ENCODE results near the gene BCL7C. TPM values are rescaled to one million over a fixed set of nuclear protein-coding genes. Genes with fewer than 3 reads are reported as not detected.

The BCL7C gene
- 25.8 to 42.7 TPM (median 40.6 TPM) in 5 replicates for total RNA-seq (2022; extraction: Qiagen RNA extraction)

GRCh38 chr16:30893744-30894539 lies at the start of gene BCL7C:
Gene BCL7C (minus strand): TSS chr16:30894077. CDS start chr16:30893944, 133 bp downstream.

GRCh38 chr16:30923554-30924075 lies 29.7 kb upstream of the BCL7C start, which contains the start of gene FBXL19:
Gene FBXL19 (plus strand): TSS chr16:30923572. CDS start chr16:30925755, 2,183 bp downstream.

GRCh38 chr16:30896261-30896888 lies 2.5 kb upstream of the BCL7C start, which contains the start of gene CTF1:
Gene CTF1 (plus strand): TSS chr16:30896614. CDS start chr16:30896644, 30 bp downstream.

Other genes starting within 250 kb of the BCL7C start
- gene PRR14, start 243.1 kb downstream of the BCL7C start, total RNA-seq (2022; extraction: Qiagen RNA extraction), result 20.1 to 25.5 TPM (median 22.5 TPM) in 5 replicates
- 29.6 to 43.8 TPM (median 40.0 TPM) in 5 replicates for gene FBRS, start 235.6 kb downstream of the BCL7C start, total RNA-seq (2022; extraction: Qiagen RNA extraction)
- 8.2 to 25.8 TPM (median 21.5 TPM) in 5 replicates for gene SRCAP, start 194.9 kb downstream of the BCL7C start, total RNA-seq (2022; extraction: Qiagen RNA extraction)
- gene PHKG2, start 145.7 kb downstream of the BCL7C start, total RNA-seq (2022; extraction: Qiagen RNA extraction), result 20.8 to 31.7 TPM (median 29.7 TPM) in 5 replicates
- 5.5 to 9.4 TPM (median 8.9 TPM) in 5 replicates for gene CFAP119, start 132.0 kb downstream of the BCL7C start, total RNA-seq (2022; extraction: Qiagen RNA extraction)
- gene RNF40, start 131.8 kb downstream of the BCL7C start, total RNA-seq (2022; extraction: Qiagen RNA extraction), result 66.6 to 85.9 TPM (median 80.0 TPM) in 5 replicates
- 15.7 to 18.8 TPM (median 18.0 TPM) in 5 replicates for gene ZNF629, start 106.9 kb downstream of the BCL7C start, total RNA-seq (2022; extraction: Qiagen RNA extraction)
- gene CTF1, start 2.5 kb upstream of the BCL7C start, total RNA-seq (2022; extraction: Qiagen RNA extraction), result 0.11 to 0.39 TPM (median 0.15 TPM) in 5 replicates
- 9.8 to 19.2 TPM (median 18.4 TPM) in 5 replicates for gene FBXL19, start 29.5 kb upstream of the BCL7C start, total RNA-seq (2022; extraction: Qiagen RNA extraction)
- gene ORAI3, start 55.0 kb upstream of the BCL7C start, total RNA-seq (2022; extraction: Qiagen RNA extraction), result 11.3 to 15.8 TPM (median 13.8 TPM) in 5 replicates
- 13.2 to 20.3 TPM (median 19.3 TPM) in 5 replicates for gene SETD1A, start 63.7 kb upstream of the BCL7C start, total RNA-seq (2022; extraction: Qiagen RNA extraction)
- 12.5 to 15.4 TPM (median 14.3 TPM) in 5 replicates for gene HSD3B7, start 91.1 kb upstream of the BCL7C start, total RNA-seq (2022; extraction: Qiagen RNA extraction)
- 1.4 to 2.2 TPM (median 1.8 TPM) in 5 replicates for gene STX1B, start 116.6 kb upstream of the BCL7C start, total RNA-seq (2022; extraction: Qiagen RNA extraction)
- gene STX4, start 139.5 kb upstream of the BCL7C start, total RNA-seq (2022; extraction: Qiagen RNA extraction), result 54.0 to 68.8 TPM (median 66.1 TPM) in 5 replicates
- 12.0 to 20.9 TPM (median 15.2 TPM) in 5 replicates for gene ZNF668, start 180.2 kb upstream of the BCL7C start, total RNA-seq (2022; extraction: Qiagen RNA extraction)
- gene ZNF646, start 180.3 kb upstream of the BCL7C start, total RNA-seq (2022; extraction: Qiagen RNA extraction), result 8.0 to 11.9 TPM (median 10.5 TPM) in 5 replicates
- gene PRSS53, start 194.9 kb upstream of the BCL7C start, total RNA-seq (2022; extraction: Qiagen RNA extraction), result 0.97 to 2.7 TPM (median 1.8 TPM) in 5 replicates
- 112 to 146 TPM (median 143 TPM) in 5 replicates for gene VKORC1, start 200.7 kb upstream of the BCL7C start, total RNA-seq (2022; extraction: Qiagen RNA extraction)
- 40.3 to 55.9 TPM (median 50.6 TPM) in 5 replicates for gene BCKDK, start 214.3 kb upstream of the BCL7C start, total RNA-seq (2022; extraction: Qiagen RNA extraction)
- 40.3 to 51.0 TPM (median 45.0 TPM) in 5 replicates for gene KAT8, start 223.6 kb upstream of the BCL7C start, total RNA-seq (2022; extraction: Qiagen RNA extraction)
- gene PRSS8, start 241.7 kb upstream of the BCL7C start, total RNA-seq (2022; extraction: Qiagen RNA extraction), result 1.1 to 2.2 TPM (median 1.5 TPM) in 5 replicates

Measured in A549 treated with Mapracorat at 1 μM for 4 hours (cell line).